Thyroid gland (tissue), 4 donors: ENCODE data around the gene TAF11L2.
"Not testable (repeated sequence)": the region's sequence is repeated elsewhere in the genome, so short reads cannot be mapped to it uniquely, and the experiment has no call there.

ENCODE experiments used
- POLR2A ChIP-seq, 2 donors: fragments of 450-650 bp; IDR thresholded peaks; one replicate each; pipeline ENCODE4 v1.6.1; 2017; ENCODE audit warnings: antibody characterized with exemption in 2 of 2, mild to moderate bottlenecking in 2 of 2, moderate library complexity in 1 of 2
- TF ChIP-seq, protein P1 (sequence below), 6 experiments: fragments of 200-600 bp in 3 of 6; fragments of 450-650 bp in 3 of 6; sonication (generic) in 3 of 6; IDR thresholded peaks; one replicate each; pipeline ENCODE4 v1.5.1; 2016 to 2019; ENCODE audit warnings: antibody characterized with exemption in 6 of 6, mild to moderate bottlenecking in 2 of 6, inconsistent platforms in 1 of 6, moderate library complexity in 1 of 6

- TF ChIP-seq, protein P1, sequence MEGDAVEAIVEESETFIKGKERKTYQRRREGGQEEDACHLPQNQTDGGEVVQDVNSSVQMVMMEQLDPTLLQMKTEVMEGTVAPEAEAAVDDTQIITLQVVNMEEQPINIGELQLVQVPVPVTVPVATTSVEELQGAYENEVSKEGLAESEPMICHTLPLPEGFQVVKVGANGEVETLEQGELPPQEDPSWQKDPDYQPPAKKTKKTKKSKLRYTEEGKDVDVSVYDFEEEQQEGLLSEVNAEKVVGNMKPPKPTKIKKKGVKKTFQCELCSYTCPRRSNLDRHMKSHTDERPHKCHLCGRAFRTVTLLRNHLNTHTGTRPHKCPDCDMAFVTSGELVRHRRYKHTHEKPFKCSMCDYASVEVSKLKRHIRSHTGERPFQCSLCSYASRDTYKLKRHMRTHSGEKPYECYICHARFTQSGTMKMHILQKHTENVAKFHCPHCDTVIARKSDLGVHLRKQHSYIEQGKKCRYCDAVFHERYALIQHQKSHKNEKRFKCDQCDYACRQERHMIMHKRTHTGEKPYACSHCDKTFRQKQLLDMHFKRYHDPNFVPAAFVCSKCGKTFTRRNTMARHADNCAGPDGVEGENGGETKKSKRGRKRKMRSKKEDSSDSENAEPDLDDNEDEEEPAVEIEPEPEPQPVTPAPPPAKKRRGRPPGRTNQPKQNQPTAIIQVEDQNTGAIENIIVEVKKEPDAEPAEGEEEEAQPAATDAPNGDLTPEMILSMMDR (IDR thresholded peaks at IDR 0.05) = not testable (repeated sequence)
- not testable (repeated sequence) for TF ChIP-seq POLR2A (IDR thresholded peaks at IDR 0.05)
Measured at GRCh38 chr5:17497931-17498330, at the start of gene TAF11L2.
